SW480 (cell line): Measurements from ENCODE around the gene PPP2R3B.
A peak's percentile ranks its signal among the peaks of the same experiment; 100 is the strongest.
"Not testable (repeated sequence)": the region's sequence is repeated elsewhere in the genome, so short reads cannot be mapped to it uniquely, and the experiment has no call there.

Experiments used
- DNase-seq: peaks from one replicate; pipeline ENCODE4 v3.0.0-alpha.2; 2016; ENCODE audit warnings: low spot score

Gene PPP2R3B

GRCh38 chrX:338281-338835 lies 48.3 kb downstream of the PPP2R3B start:
- no peak for DNase-seq

- DNase-seq: no peak
These were observed 49.3 kb downstream of the PPP2R3B start for GRCh38 chrX:337331-337831.

GRCh38 chrX:336227-336626 lies 50.5 kb downstream of the PPP2R3B start:
- DNase-seq: no peak

GRCh38 chrX:335758-336155 lies 51.0 kb downstream of the PPP2R3B start:
- no peak for DNase-seq

- DNase-seq: no peak
These were observed 51.5 kb downstream of the PPP2R3B start for GRCh38 chrX:334971-335757.

- no peak for DNase-seq
These were observed 52.3 kb downstream of the PPP2R3B start for GRCh38 chrX:334331-334891.

- no peak for DNase-seq
These were observed 52.9 kb downstream of the PPP2R3B start for GRCh38 chrX:333611-334311.

- DNase-seq: no peak
These were observed 53.6 kb downstream of the PPP2R3B start for GRCh38 chrX:332916-333610.

GRCh38 chrX:332496-332860 lies 54.2 kb downstream of the PPP2R3B start:
- DNase-seq: no peak

- no peak for DNase-seq
These were observed 54.7 kb downstream of the PPP2R3B start for GRCh38 chrX:331825-332495.

GRCh38 chrX:331151-331824 lies 55.4 kb downstream of the PPP2R3B start:
- DNase-seq: peak; percentile 19

- DNase-seq: no peak
These were observed 56.0 kb downstream of the PPP2R3B start for GRCh38 chrX:330726-331150.

GRCh38 chrX:330141-330725 lies 56.5 kb downstream of the PPP2R3B start:
- DNase-seq: not testable (repeated sequence)

GRCh38 chrX:329291-329910 lies 57.3 kb downstream of the PPP2R3B start:
- no peak for DNase-seq

- no peak for DNase-seq
These were observed 59.0 kb downstream of the PPP2R3B start for GRCh38 chrX:327660-328126.

- DNase-seq: not testable (repeated sequence)
These were observed 62.0 kb downstream of the PPP2R3B start for GRCh38 chrX:324664-325063.

GRCh38 chrX:323721-324628 lies 62.7 kb downstream of the PPP2R3B start:
- peak; percentile 75 for DNase-seq

GRCh38 chrX:320126-320783 lies 66.5 kb downstream of the PPP2R3B start:
- DNase-seq: no peak
